ENCODE measurements around the gene LBX1.

The LBX1 gene

GRCh38 chr10:101228966-101229265 lies 347 bp downstream of the LBX1 start:
- H3K4me3 ChIP-seq (ENCODE audit: low read length) = no peak overlapping the region
- TF ChIP-seq CTCF (conservative IDR thresholded peaks at IDR 0.05; ENCODE audit: low read length) = no peak
- no peak for DNase-seq (ENCODE audit: low read depth)

GRCh38 chr10:101228153-101228965 lies 904 bp downstream of the LBX1 start:
- TF ChIP-seq CTCF (conservative IDR thresholded peaks at IDR 0.05; ENCODE audit: low read length) = 0 out of 2 replicates have a peak, but pooled peaks have one; percentile 1
- no peak for DNase-seq (ENCODE audit: low read depth)
- H3K4me3 ChIP-seq (ENCODE audit: low read length) = no peak overlapping the region

- no peak for DNase-seq (ENCODE audit: low read depth)
- H3K4me3 ChIP-seq (ENCODE audit: low read length) = no peak overlapping the region
- TF ChIP-seq CTCF (conservative IDR thresholded peaks at IDR 0.05; ENCODE audit: low read length) = no peak
Observed at GRCh38 chr10:101227429-101228152, 1.7 kb downstream of the LBX1 start.

DNA sequence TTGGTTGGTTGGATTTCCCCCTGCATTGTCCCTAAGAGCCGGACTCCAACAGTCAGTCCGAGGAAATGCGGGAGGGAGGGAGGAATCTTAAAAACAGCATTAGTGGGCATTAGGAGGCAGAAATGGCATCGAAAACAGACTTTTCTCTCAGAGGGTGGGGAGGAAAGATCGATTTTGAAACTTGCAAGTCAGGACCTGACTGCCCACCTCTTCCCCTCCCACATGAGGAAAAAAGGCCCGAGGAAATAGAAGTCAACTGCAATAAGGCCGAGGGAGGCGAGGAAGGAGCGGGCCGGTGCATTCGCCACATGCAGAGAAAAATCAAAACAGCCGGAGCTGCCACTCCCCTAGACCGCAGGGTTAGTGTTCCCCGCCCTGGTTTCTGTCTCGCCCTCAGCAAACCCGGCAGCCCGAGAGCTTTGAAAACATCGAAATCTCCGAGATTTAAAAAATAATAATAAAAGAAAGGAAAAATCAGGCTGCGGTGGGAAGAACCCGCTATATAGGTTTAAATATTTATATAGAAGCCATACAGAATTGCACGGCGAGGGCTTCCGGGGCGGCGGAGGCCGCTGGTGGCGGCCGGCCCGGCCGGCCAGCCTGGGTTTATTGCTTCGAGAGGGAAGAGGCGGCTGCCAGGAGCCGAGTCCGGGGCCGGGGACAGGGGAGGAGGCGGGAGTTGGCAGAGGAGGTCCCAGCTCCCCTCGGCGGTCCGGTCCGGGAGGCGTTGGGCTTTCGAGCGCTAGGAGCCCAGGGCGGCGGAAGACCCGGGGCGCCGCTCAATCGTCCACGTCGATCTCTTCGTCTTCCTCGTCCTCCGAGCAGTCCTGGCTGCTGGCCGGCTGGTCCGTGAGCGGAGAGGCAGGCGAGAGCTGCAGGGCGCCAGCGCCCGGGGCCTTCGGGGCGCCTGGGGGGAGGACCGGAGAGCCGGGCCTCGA lies 2.5 kb downstream of the LBX1 start:
- DNase-seq (ENCODE audit: low read depth) = no peak
- H3K4me3 ChIP-seq (ENCODE audit: low read length) = no peak overlapping the region
- TF ChIP-seq CTCF (conservative IDR thresholded peaks at IDR 0.05; ENCODE audit: low read length) = no peak

DNA sequence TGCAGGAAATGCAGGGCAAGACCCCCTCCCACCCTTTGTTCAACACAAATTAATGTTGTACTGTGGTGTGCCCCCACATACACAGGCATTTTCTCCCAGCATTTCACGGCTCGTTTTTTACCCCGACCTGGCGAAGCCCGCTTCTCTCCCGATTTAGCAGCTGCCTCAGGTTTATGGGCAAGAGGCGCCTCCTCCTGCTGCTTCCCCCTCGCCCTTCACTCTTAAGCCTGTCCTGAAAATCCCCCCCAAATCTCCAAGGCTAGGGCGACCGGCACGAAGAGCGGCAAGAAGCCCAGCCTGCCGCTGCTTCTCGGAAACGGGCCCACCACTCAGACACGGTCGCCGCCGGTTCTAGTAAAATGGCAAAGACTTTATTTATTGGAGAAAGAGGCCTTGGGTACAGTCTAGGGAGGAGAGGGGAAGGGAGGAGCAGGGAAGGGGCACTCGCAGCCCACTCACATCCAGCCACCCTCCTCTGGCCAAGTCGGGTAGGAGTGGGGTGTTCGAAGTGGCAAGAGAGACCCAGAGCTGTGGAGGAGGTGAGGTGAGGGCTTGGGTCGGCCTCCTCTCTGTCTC lies 3.3 kb downstream of the LBX1 start:
- no peak for TF ChIP-seq CTCF (conservative IDR thresholded peaks at IDR 0.05; ENCODE audit: low read length)
- DNase-seq (ENCODE audit: low read depth) = no peak
- H3K4me3 ChIP-seq (ENCODE audit: low read length) = no peak overlapping the region

- TF ChIP-seq CTCF (conservative IDR thresholded peaks at IDR 0.05; ENCODE audit: low read length) = no peak
- no peak overlapping the region for H3K4me3 ChIP-seq (ENCODE audit: low read length)
- DNase-seq (ENCODE audit: low read depth) = no peak
Observed at GRCh38 chr10:101224910-101225823, 4.1 kb downstream of the LBX1 start.

All from AG10803 (cell line).